IMR-90 (cell line): ENCODE data around the gene SPEF2. TPM values are rescaled to one million over a fixed set of nuclear protein-coding genes. Genes with fewer than 3 reads are reported as not detected.

Source experiments
- ATAC-seq: fragments of 200-7000 bp; cut with Tn5 transposase; 2 replicates; pipeline ENCODE4 v1.9.1; 2020; ENCODE audit warnings: low read depth, mild to moderate bottlenecking, moderate library complexity
- BruUV-seq: library from RNA; stranded (reverse); fragments of 400-500 nt; replicated peaks from 2 replicates; lab custom pipeline; 2021; lab: Mats Ljungman, UMichigan
- CTCF ChIA-PET: fragments of 300-600 bp; formaldehyde crosslinking; extraction: SDS; loops from one replicate; lab custom pipeline; 2021; ENCODE audit warnings: antibody characterized with exemption; lab: Yijun Ruan, JAX
- POLR2A ChIA-PET: fragments of 300-600 bp; sonication (Branson Sonifier 250); formaldehyde crosslinking; loops from one replicate; lab custom pipeline; 2022; ENCODE audit warnings: antibody characterized with exemption; ENCODE audit not compliant: unreplicated experiment; lab: Charles Lee
- DNase-seq: peaks from one replicate; pipeline ENCODE4 v3.0.0; 2013
- H2AFZ ChIP-seq: replicated peaks from 2 replicates; pipeline ENCODE3; 2013; ENCODE audit warnings: low read length, mild to moderate bottlenecking; ENCODE audit not compliant: poor library complexity
- H2AK5ac ChIP-seq: 2 replicates; pipeline ENCODE4 v1.6.1; 2013; ENCODE audit warnings: low read depth, low read length, inconsistent platforms
- H2AK9ac ChIP-seq: replicated peaks from 2 replicates; pipeline ENCODE3; 2013; ENCODE audit warnings: mild to moderate bottlenecking, low read depth, low read length, moderate library complexity; ENCODE audit not compliant: poor library complexity
- H2BK120ac ChIP-seq: 2 replicates; pipeline ENCODE4 v1.6.1; 2013; ENCODE audit warnings: low read depth, low read length, inconsistent platforms
- H2BK15ac ChIP-seq: 3 replicates; pipeline ENCODE4 v1.6.1; 2013; ENCODE audit warnings: low read depth, low read length, inconsistent platforms
- H2BK20ac ChIP-seq: 2 replicates; pipeline ENCODE4 v1.6.1; 2013; ENCODE audit warnings: low read depth, mild to moderate bottlenecking, inconsistent platforms, low read length, moderate library complexity
- H2BK5ac ChIP-seq: 2 replicates; pipeline ENCODE4 v1.6.1; 2013; ENCODE audit warnings: mild to moderate bottlenecking, low read depth, low read length, inconsistent platforms; ENCODE audit not compliant: poor library complexity, severe bottlenecking
- H3K14ac ChIP-seq: replicated peaks from 2 replicates; pipeline ENCODE4 v1.6.1; 2013; ENCODE audit warnings: low read depth, low read length, inconsistent platforms
- H3K18ac ChIP-seq: 2 replicates; pipeline ENCODE4 v1.6.1; 2013; ENCODE audit warnings: low read depth, low read length, control low read depth
- H3K23ac ChIP-seq: 2 replicates; pipeline ENCODE4 v1.6.1; 2013; ENCODE audit warnings: low read depth, low read length, inconsistent platforms
- H3K27ac ChIP-seq: 2 replicates; pipeline ENCODE4 v1.5.1; 2013; ENCODE audit warnings: mild to moderate bottlenecking, control low read depth, low read length; ENCODE audit not compliant: insufficient read depth
- H3K27me3 ChIP-seq: 2 replicates; pipeline ENCODE4 v1.6.1; 2013; ENCODE audit warnings: low read length; ENCODE audit not compliant: control insufficient read depth, insufficient read depth
- H3K36me3 ChIP-seq: 2 replicates; pipeline ENCODE4 v1.6.1; 2013; ENCODE audit warnings: low read length, mixed read lengths; ENCODE audit not compliant: control insufficient read depth, insufficient read depth
- H3K4ac ChIP-seq: 2 replicates; pipeline ENCODE4 v1.6.1; 2013; ENCODE audit warnings: low read depth, low read length, inconsistent platforms
- H3K4me1 ChIP-seq: 2 replicates; pipeline ENCODE4 v1.6.1; 2013; ENCODE audit warnings: low read length, mixed read lengths; ENCODE audit not compliant: control insufficient read depth, insufficient read depth
- H3K4me2 ChIP-seq: 2 replicates; pipeline ENCODE4 v1.6.1; 2013; ENCODE audit warnings: low read depth, mild to moderate bottlenecking, control low read depth, low read length, moderate library complexity
- H3K4me3 ChIP-seq: 2 replicates; pipeline ENCODE4 v1.5.1; 2013; ENCODE audit warnings: low read depth, mild to moderate bottlenecking, control low read depth, low read length, moderate library complexity; ENCODE audit not compliant: insufficient read depth
- H3K56ac ChIP-seq: 2 replicates; pipeline ENCODE4 v1.6.1; 2013; ENCODE audit warnings: low read length, inconsistent platforms; ENCODE audit not compliant: insufficient read depth; ENCODE audit errors: extremely low read depth
- H3K79me1 ChIP-seq, 2 experiments: 2 replicates each; pipeline ENCODE4 v1.6.1; 2013; ENCODE audit warnings: low read length in 2 of 2, inconsistent platforms in 1 of 2, low read depth in 1 of 2
- H3K9ac ChIP-seq: 2 replicates; pipeline ENCODE4 v1.6.1; 2013; ENCODE audit warnings: low read depth, low read length, control low read depth
- H3K9me1 ChIP-seq: 2 replicates; pipeline ENCODE4 v1.6.1; 2013; ENCODE audit warnings: low read length, inconsistent platforms; ENCODE audit not compliant: insufficient read depth
- H3K9me3 ChIP-seq: 2 replicates; pipeline ENCODE4 v1.6.1; 2013; ENCODE audit warnings: low read length; ENCODE audit not compliant: control insufficient read depth, insufficient read depth
- H4K20me1 ChIP-seq: 2 replicates; pipeline ENCODE4 v1.6.1; 2013; ENCODE audit warnings: low read length, inconsistent platforms; ENCODE audit not compliant: insufficient read depth
- H4K5ac ChIP-seq: 2 replicates; pipeline ENCODE4 v1.6.1; 2013; ENCODE audit warnings: mild to moderate bottlenecking, low read depth, low read length, control low read depth
- H4K8ac ChIP-seq, 2 experiments: 2 replicates each; pipeline ENCODE4 v1.6.1; 2013; ENCODE audit warnings: low read depth in 2 of 2, low read length in 2 of 2, control low read depth in 1 of 2, inconsistent platforms in 1 of 2
- H4K91ac ChIP-seq: 2 replicates; pipeline ENCODE4 v1.6.1; 2013; ENCODE audit warnings: low read depth, low read length, inconsistent platforms; ENCODE audit not compliant: insufficient read depth
- BHLHE40 ChIP-seq: fragments of 150-350 bp; IDR thresholded peaks from 2 replicates; pipeline ENCODE4 v1.6.1; 2016; ENCODE audit warnings: mild to moderate bottlenecking, low read depth, low read length
- CEBPB ChIP-seq: IDR thresholded peaks from 2 replicates; pipeline ENCODE4 v1.6.1; 2012; ENCODE audit warnings: low read depth, low read length, improper control_type of control experiment
- CHD1 ChIP-seq: IDR thresholded peaks from 2 replicates; pipeline ENCODE4 v1.6.1; 2012; ENCODE audit warnings: low read depth, low read length, improper control_type of control experiment
- CTCF ChIP-seq: conservative IDR thresholded peaks from 2 replicates; pipeline ENCODE4 v1.5.1; 2012; ENCODE audit warnings: mild to moderate bottlenecking, low read depth, low read length, improper control_type of control experiment
- ELK1 ChIP-seq: fragments of 150-350 bp; IDR thresholded peaks from 2 replicates; pipeline ENCODE4 v1.6.1; 2016; ENCODE audit warnings: low read depth, mild to moderate bottlenecking, low read length, moderate library complexity, borderline replicate concordance
- FOS ChIP-seq: fragments of 150-350 bp; IDR thresholded peaks from 2 replicates; pipeline ENCODE4 v1.6.1; 2016; ENCODE audit warnings: low read depth, low read length
- MAZ ChIP-seq: IDR thresholded peaks from 2 replicates; pipeline ENCODE4 v1.6.1; 2012; ENCODE audit warnings: low read depth, mild to moderate bottlenecking, low read length, improper control_type of control experiment, moderate library complexity, borderline replicate concordance
- MXI1 ChIP-seq: IDR thresholded peaks from 2 replicates; pipeline ENCODE4 v1.6.1; 2012; ENCODE audit warnings: low read depth, mild to moderate bottlenecking, low read length, moderate library complexity, borderline replicate concordance
- NFE2L2 ChIP-seq: fragments of 150-350 bp; IDR thresholded peaks from 2 replicates; pipeline ENCODE4 v1.6.1; 2016; ENCODE audit warnings: low read depth, mild to moderate bottlenecking, low read length
- POLR2A ChIP-seq: IDR thresholded peaks from 2 replicates; pipeline ENCODE4 v1.6.1; 2012; ENCODE audit warnings: mild to moderate bottlenecking, low read depth, low read length
- RAD21 ChIP-seq: IDR thresholded peaks from 2 replicates; pipeline ENCODE4 v1.6.1; 2012; ENCODE audit warnings: low read length, improper control_type of control experiment
- RCOR1 ChIP-seq: IDR thresholded peaks from 2 replicates; pipeline ENCODE4 v1.6.1; 2012; ENCODE audit warnings: mild to moderate bottlenecking, low read length, improper control_type of control experiment; ENCODE audit not compliant: insufficient replicate concordance
- RFX5 ChIP-seq: IDR thresholded peaks from 2 replicates; pipeline ENCODE4 v1.8.0; 2012; ENCODE audit warnings: low read depth, mild to moderate bottlenecking, low read length, moderate library complexity
- SMC3 ChIP-seq: fragments of 150-350 bp; IDR thresholded peaks from 2 replicates; pipeline ENCODE4 v1.6.1; 2016; ENCODE audit warnings: low read depth, mild to moderate bottlenecking, antibody characterized with exemption, low read length, moderate library complexity
- USF2 ChIP-seq: fragments of 150-350 bp; IDR thresholded peaks from 2 replicates; pipeline ENCODE4 v1.6.1; 2017; ENCODE audit warnings: mild to moderate bottlenecking, antibody characterized with exemption, low read length, low read depth
- WGBS, 2 experiments: methylation state at CpG; one replicate each; pipeline versions ENCODE4 v1.1.5 to v1.1.7; 2013; ENCODE audit warnings: missing lambda C conversion rate in 2 of 2; ENCODE audit not compliant: insufficient read length in 1 of 2; ENCODE audit errors: extremely low coverage in 2 of 2; 5-methylcytosine and 5-hydroxymethylcytosine counted together
- dilution Hi-C: fragments of 300-500 bp; cut with HindIII; formaldehyde crosslinking; loops from one replicate; pipeline ENCODE4 v1.14.3; 2018; ENCODE audit warnings: low sequenced_read_pairs; ENCODE audit not compliant: unreplicated experiment
- in situ Hi-C: fragments of 300-500 bp; cut with MboI; formaldehyde crosslinking; loops from 3 replicates; pipeline ENCODE4 v1.14.3; 2019; ENCODE audit warnings: low sequenced_read_pairs, inconsistent platforms, mixed read lengths
- intact Hi-C: fragments of 100-400 bp; cut with micrococcal nuclease; formaldehyde crosslinking; loops from 2 replicates; pipeline ENCODE4 v1.10.0; 2022
- polyA plus RNA-seq, 3 experiments: library from polyadenylated mRNA; depleted of rRNA; stranded (reverse); fragments of >200 nt; gene quantifications; 2 replicates each; pipeline ENCODE4 v1.2.3, GENCODE V29; 2012; ENCODE audit warnings: low replicate concordance in 1 of 3
- total RNA-seq: library from RNA; depleted of rRNA; stranded (reverse); fragments of >200 nt; gene quantifications from 2 replicates; pipeline ENCODE4 v1.2.3, GENCODE V29; 2012

Gene SPEF2
- total and polyA plus RNA-seq, 2 of the 4 experiments (the other 2 are of a cell fraction): 1.7 to 2.3 TPM

- H3K9ac ChIP-seq: no peak overlapping the region
- no CpG with 5 or more reads among the region's 8 CpGs for WGBS, 2 experiments
- POLR2A ChIA-PET: no interaction called here
These were observed 177.2 kb downstream of the SPEF2 start for GRCh38 chr5:35794684-35795375.

More at GRCh38 chr5:35794684-35795375, 177.2 kb downstream of the SPEF2 start:
- H2AK9ac ChIP-seq: no peak overlapping the region
- no peak overlapping the region for H3K14ac ChIP-seq
- no peak overlapping the region for H3K18ac ChIP-seq
- H3K4me3 ChIP-seq: no peak overlapping the region
- H3K27ac ChIP-seq: no peak overlapping the region
- no peak overlapping the region for H2AK5ac ChIP-seq
- intact Hi-C loops (no loop called here), dilution Hi-C loops (no loop called here), in situ Hi-C loops (no loop called here)
- H3K56ac ChIP-seq: no peak overlapping the region
- H3K4ac ChIP-seq: no peak overlapping the region
- H4K91ac ChIP-seq: no peak overlapping the region
- CTCF ChIA-PET: no interaction called here
- H3K9me1 ChIP-seq: no peaks in the 10 kb centered on the region
- H3K79me1 ChIP-seq: no peaks in the 10 kb centered on the region
- H2BK15ac ChIP-seq: no peak overlapping the region
- no peak overlapping the region for H2BK120ac ChIP-seq
- H2AFZ ChIP-seq: no peak overlapping the region
- no peak overlapping the region for H2BK20ac ChIP-seq
- no peak overlapping the region for H2BK5ac ChIP-seq
- ATAC-seq (no peak), DNase-seq (no peak)
- H3K27me3 ChIP-seq: no peaks in the 10 kb centered on the region
- TF ChIP-seq CTCF: no peak
- no peak for TF ChIP-seq CEBPB
- no peak for TF ChIP-seq ELK1
- no peak for TF ChIP-seq MXI1
- TF ChIP-seq NFE2L2: no peak
- TF ChIP-seq USF2: no peak
- TF ChIP-seq RAD21: no peak
- no peak for TF ChIP-seq CHD1
- TF ChIP-seq SMC3: no peak
- no peak for TF ChIP-seq MAZ
- TF ChIP-seq BHLHE40: no peak
- TF ChIP-seq RCOR1: no peak
- no peak for TF ChIP-seq POLR2A
- no peak for TF ChIP-seq RFX5
- TF ChIP-seq FOS: no peak
- no peaks in the 10 kb centered on the region for H3K9me3 ChIP-seq
- no peaks in the 10 kb centered on the region for H3K36me3 ChIP-seq
- no TSS peak for BruUV-seq
- no peaks in the 10 kb centered on the region; the same call in 1 of the 2 replicates for H3K4me1 ChIP-seq
- H3K4me2 ChIP-seq: no peak overlapping the region
- H4K5ac ChIP-seq: no peak overlapping the region
- H4K8ac ChIP-seq: no peak overlapping the region
- no peak overlapping the region for H3K23ac ChIP-seq
- no peaks in the 10 kb centered on the region for H4K20me1 ChIP-seq
